ENCODE data around the gene ANO3. TPM values are rescaled to one million over a fixed set of nuclear protein-coding genes. Genes with fewer than 3 reads are reported as not detected.

The ANO3 gene
- total and polyA plus RNA-seq, 4 donors, result under 0.01 to 2.0 (median 0.40) TPM

DNA sequence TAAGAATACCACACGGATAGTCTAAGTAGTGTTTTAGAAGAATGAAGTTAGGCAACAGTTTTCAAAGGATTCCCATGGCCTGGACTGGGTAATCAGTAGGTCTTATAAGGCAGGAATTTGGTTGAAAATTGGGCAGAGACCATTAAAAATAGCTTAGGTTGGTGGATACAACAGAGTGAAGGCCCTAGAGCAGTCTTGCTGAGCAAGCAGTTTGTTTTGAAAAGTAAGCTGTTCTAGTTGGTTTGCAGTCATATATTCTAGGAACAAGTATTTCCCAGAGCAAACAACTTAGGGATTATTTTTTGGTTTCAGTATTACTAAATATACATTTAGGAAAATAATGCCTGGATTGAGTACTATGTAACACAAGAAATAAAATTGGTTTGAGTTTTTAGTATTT lies 175.3 kb downstream of the ANO3 start:
- no peak overlapping the region for H3K27ac ChIP-seq (ENCODE audit: low read depth in 1 of 2, low read length in 2 of 2)
- no peaks in the 10 kb centered on the region for H3K4me1 ChIP-seq (ENCODE audit: control insufficient read depth in 4 of 4, insufficient read depth in 4 of 4, low read length in 3 of 4)
- TF ChIP-seq JUND (IDR thresholded peaks at IDR 0.05) (no peak), HNF4G (IDR thresholded peaks at IDR 0.05) (no peak), FOXA2 (IDR thresholded peaks at IDR 0.05) (no peak), EGR1 (IDR thresholded peaks at IDR 0.05; ENCODE audit: low read depth in 2 of 2) (no peak)
- TF ChIP-seq, protein P1, sequence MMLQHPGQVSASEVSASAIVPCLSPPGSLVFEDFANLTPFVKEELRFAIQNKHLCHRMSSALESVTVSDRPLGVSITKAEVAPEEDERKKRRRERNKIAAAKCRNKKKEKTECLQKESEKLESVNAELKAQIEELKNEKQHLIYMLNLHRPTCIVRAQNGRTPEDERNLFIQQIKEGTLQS (IDR thresholded peaks at IDR 0.05), result no peak
- H3K36me3 ChIP-seq (ENCODE audit: control insufficient read depth in 4 of 4, insufficient read depth in 3 of 4, low read depth in 1 of 4, low read length in 3 of 4), result no peaks in the 10 kb centered on the region
- no peaks in the 10 kb centered on the region for H3K9me3 ChIP-seq (ENCODE audit: control insufficient read depth in 4 of 4, low read length in 3 of 4)
- no peak overlapping the region for H3K4me3 ChIP-seq (ENCODE audit: low read depth in 1 of 3, low read length in 3 of 3)
- WGBS, result 41% methylated on average over 1 of the region's 1 CpG
- H3K9ac ChIP-seq (ENCODE audit: low read depth in 1 of 2, low read length in 2 of 2), result no peak overlapping the region
- DNase-seq (ENCODE audit: low spot score), result no peak
- H3K27me3 ChIP-seq (ENCODE audit: control insufficient read depth in 4 of 4, insufficient read depth in 4 of 4, low read length in 3 of 4), result no peaks in the 10 kb centered on the region

DNA sequence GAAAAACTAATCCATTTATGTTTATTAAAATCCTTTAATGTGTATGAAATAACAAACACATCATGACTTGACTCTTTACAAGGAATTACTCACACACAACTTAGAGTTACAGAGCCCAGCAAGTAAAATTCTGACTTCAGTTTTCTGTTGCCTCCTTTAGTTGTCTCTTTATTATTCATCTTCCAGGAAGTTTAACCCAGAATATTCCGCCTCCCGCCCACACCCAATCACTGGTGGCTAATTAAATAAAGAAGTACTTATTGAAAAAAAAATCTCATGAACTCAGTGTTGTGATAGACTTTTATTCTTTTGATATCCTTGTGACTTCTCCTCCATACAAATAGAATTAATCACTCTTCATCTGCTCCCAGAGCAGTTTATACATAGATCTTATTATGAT lies 178.2 kb downstream of the ANO3 start:
- no peaks in the 10 kb centered on the region for H3K36me3 ChIP-seq (ENCODE audit: control insufficient read depth in 4 of 4, insufficient read depth in 3 of 4, low read depth in 1 of 4, low read length in 3 of 4)
- H3K9me3 ChIP-seq (ENCODE audit: control insufficient read depth in 4 of 4, low read length in 3 of 4), result no peaks in the 10 kb centered on the region
- peaks cover 0 to 3% (median 0%) of the 10 kb centered on the region in 4 donors for H3K27me3 ChIP-seq (ENCODE audit: control insufficient read depth in 4 of 4, insufficient read depth in 4 of 4, low read length in 3 of 4)
- TF ChIP-seq RAD21 (IDR thresholded peaks at IDR 0.05) (no peak), HNF4G (IDR thresholded peaks at IDR 0.05) (no peak)
- TF ChIP-seq, protein P1 (IDR thresholded peaks at IDR 0.05), result no peak
- no peak for DNase-seq (ENCODE audit: low spot score)
- no peak overlapping the region for H3K4me3 ChIP-seq (ENCODE audit: low read depth in 1 of 3, low read length in 3 of 3)
- no peak overlapping the region for H3K9ac ChIP-seq (ENCODE audit: low read depth in 1 of 2, low read length in 2 of 2)
- 91% methylated on average over 2 of the region's 2 CpGs for whole genome bisulfite sequencing
- H3K4me1 ChIP-seq (ENCODE audit: control insufficient read depth in 4 of 4, insufficient read depth in 4 of 4, low read length in 3 of 4), result no peaks in the 10 kb centered on the region
- H3K27ac ChIP-seq (ENCODE audit: low read depth in 1 of 2, low read length in 2 of 2), result no peak overlapping the region

- 63% methylated on average over 2 of the region's 2 CpGs for WGBS
- H3K9me3 ChIP-seq (ENCODE audit: control insufficient read depth in 4 of 4, low read length in 3 of 4), result no peaks in the 10 kb centered on the region
- no peak for TF ChIP-seq HNF4A (conservative IDR thresholded peaks at IDR 0.05)
- no peak for TF ChIP-seq NR2F2 (IDR thresholded peaks at IDR 0.05)
- no peak for TF ChIP-seq RXRA (IDR thresholded peaks at IDR 0.05)
- TF ChIP-seq, protein P2, sequence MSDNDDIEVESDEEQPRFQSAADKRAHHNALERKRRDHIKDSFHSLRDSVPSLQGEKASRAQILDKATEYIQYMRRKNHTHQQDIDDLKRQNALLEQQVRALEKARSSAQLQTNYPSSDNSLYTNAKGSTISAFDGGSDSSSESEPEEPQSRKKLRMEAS (IDR thresholded peaks at IDR 0.05), result no peak
- TF ChIP-seq YY1 (IDR thresholded peaks at IDR 0.05), result no peak
- TF ChIP-seq TAF1 (conservative IDR thresholded peaks at IDR 0.05), result no peak
- TF ChIP-seq SP1 (IDR thresholded peaks at IDR 0.05), result no peak
- TF ChIP-seq, protein P1 (IDR thresholded peaks at IDR 0.05), result no peak
- no peak for TF ChIP-seq FOXA2 (IDR thresholded peaks at IDR 0.05)
- TF ChIP-seq RAD21 (IDR thresholded peaks at IDR 0.05), result no peak
- no peak for TF ChIP-seq EGR1 (IDR thresholded peaks at IDR 0.05; ENCODE audit: low read depth in 2 of 2)
These were observed 178.8 kb downstream of the ANO3 start for GRCh38 chr11:26510756-26511155.

GRCh38 chr11:26512196-26512595 lies 180.3 kb downstream of the ANO3 start:
- TF ChIP-seq HNF4A (conservative IDR thresholded peaks at IDR 0.05) (no peak), JUND (IDR thresholded peaks at IDR 0.05) (no peak), RAD21 (IDR thresholded peaks at IDR 0.05) (no peak), TAF1 (conservative IDR thresholded peaks at IDR 0.05) (no peak), NR2F2 (IDR thresholded peaks at IDR 0.05) (no peak), HNF4G (IDR thresholded peaks at IDR 0.05) (no peak), EGR1 (IDR thresholded peaks at IDR 0.05; ENCODE audit: low read depth in 2 of 2) (no peak)
- Histone ChIP-seq H3K9ac (ENCODE audit: low read depth in 1 of 2, low read length in 2 of 2) (no peak overlapping the region), H3K4me3 (ENCODE audit: low read depth in 1 of 3, low read length in 3 of 3) (no peak overlapping the region), H3K4me1 (ENCODE audit: control insufficient read depth in 4 of 4, insufficient read depth in 4 of 4, low read length in 3 of 4) (no peaks in the 10 kb centered on the region), H3K9me3 (ENCODE audit: control insufficient read depth in 4 of 4, low read length in 3 of 4) (no peaks in the 10 kb centered on the region), H3K27ac (ENCODE audit: low read depth in 1 of 2, low read length in 2 of 2) (no peak overlapping the region), H3K27me3 (ENCODE audit: control insufficient read depth in 4 of 4, insufficient read depth in 4 of 4, low read length in 3 of 4) (peaks cover 0 to 3% (median 0%) of the 10 kb centered on the region in 4 donors), H3K36me3 (ENCODE audit: control insufficient read depth in 4 of 4, insufficient read depth in 3 of 4, low read depth in 1 of 4, low read length in 3 of 4) (no peaks in the 10 kb centered on the region)
- DNase-seq (ENCODE audit: low spot score), result no peak
- WGBS, result 48% methylated on average over 2 of the region's 2 CpGs

More at GRCh38 chr11:26510756-26511155, 178.8 kb downstream of the ANO3 start:
- Histone ChIP-seq H3K36me3 (ENCODE audit: control insufficient read depth in 4 of 4, insufficient read depth in 3 of 4, low read depth in 1 of 4, low read length in 3 of 4) (no peaks in the 10 kb centered on the region), H3K27me3 (ENCODE audit: control insufficient read depth in 4 of 4, insufficient read depth in 4 of 4, low read length in 3 of 4) (peaks cover 0 to 3% (median 0%) of the 10 kb centered on the region in 4 donors), H3K4me3 (ENCODE audit: low read depth in 1 of 3, low read length in 3 of 3) (no peak overlapping the region), H3K9ac (ENCODE audit: low read depth in 1 of 2, low read length in 2 of 2) (no peak overlapping the region), H3K27ac (ENCODE audit: low read depth in 1 of 2, low read length in 2 of 2) (no peak overlapping the region), H3K4me1 (ENCODE audit: control insufficient read depth in 4 of 4, insufficient read depth in 4 of 4, low read length in 3 of 4) (no peaks in the 10 kb centered on the region)
- DNase-seq (ENCODE audit: low spot score), result no peak
